ENCODE data around the gene TANC1. TPM values are rescaled to one million over a fixed set of nuclear protein-coding genes. Genes with fewer than 3 reads are reported as not detected.

The TANC1 gene
- polyA plus RNA-seq, 1 donor, result 22.6 TPM

GRCh38 chr2:159110784-159111183 is 142.3 kb downstream of the TANC1 start:
- Histone ChIP-seq H3K4me3 (ENCODE audit: low read length) (no peak overlapping the region), H3K9me3 (ENCODE audit: control insufficient read depth, low read depth, low read length) (no peaks in the 10 kb centered on the region), H3K27me3 (ENCODE audit: control insufficient read depth, insufficient read depth, low read length) (no peaks in the 10 kb centered on the region), H3K36me3 (ENCODE audit: control insufficient read depth, insufficient read depth, low read length) (no peaks in the 10 kb centered on the region), H3K4me1 (ENCODE audit: control insufficient read depth, insufficient read depth, low read length) (no peaks in the 10 kb centered on the region), H3K27ac (ENCODE audit: low read length) (no peak overlapping the region)
- no CpG with 5 or more reads among the region's 2 CpGs for WGBS (ENCODE audit: insufficient coverage, low lambda C conversion rate)
- no peak for DNase-seq

- H3K4me3 ChIP-seq (ENCODE audit: low read length), result no peak overlapping the region
- no peaks in the 10 kb centered on the region for H3K9me3 ChIP-seq (ENCODE audit: control insufficient read depth, low read depth, low read length)
- WGBS (ENCODE audit: insufficient coverage, low lambda C conversion rate), result 100% methylated on average over 1 of the region's 8 CpGs
These were observed 143.0 kb downstream of the TANC1 start for GRCh38 chr2:159111346-159111927.

GRCh38 chr2:159114835-159115234 is 146.4 kb downstream of the TANC1 start:
- Histone ChIP-seq H3K27ac (ENCODE audit: low read length) (no peak overlapping the region), H3K9me3 (ENCODE audit: control insufficient read depth, low read depth, low read length) (no peaks in the 10 kb centered on the region), H3K4me1 (ENCODE audit: control insufficient read depth, insufficient read depth, low read length) (no peaks in the 10 kb centered on the region), H3K36me3 (ENCODE audit: control insufficient read depth, insufficient read depth, low read length) (no peaks in the 10 kb centered on the region), H3K27me3 (ENCODE audit: control insufficient read depth, insufficient read depth, low read length) (no peaks in the 10 kb centered on the region), H3K4me3 (ENCODE audit: low read length) (no peak overlapping the region)
- DNase-seq, result no peak
- no CpG with 5 or more reads among the region's 5 CpGs for WGBS (ENCODE audit: insufficient coverage, low lambda C conversion rate)

More at GRCh38 chr2:159111346-159111927, 143.0 kb downstream of the TANC1 start:
- no peak for DNase-seq
- H3K36me3 ChIP-seq (ENCODE audit: control insufficient read depth, insufficient read depth, low read length), result no peaks in the 10 kb centered on the region
- no peaks in the 10 kb centered on the region for H3K4me1 ChIP-seq (ENCODE audit: control insufficient read depth, insufficient read depth, low read length)
- H3K27ac ChIP-seq (ENCODE audit: low read length), result no peak overlapping the region
- H3K27me3 ChIP-seq (ENCODE audit: control insufficient read depth, insufficient read depth, low read length), result no peaks in the 10 kb centered on the region

- Histone ChIP-seq H3K9me3 (ENCODE audit: control insufficient read depth, low read depth, low read length) (no peaks in the 10 kb centered on the region), H3K36me3 (ENCODE audit: control insufficient read depth, insufficient read depth, low read length) (no peaks in the 10 kb centered on the region), H3K27ac (ENCODE audit: low read length) (no peak overlapping the region), H3K4me3 (ENCODE audit: low read length) (no peak overlapping the region), H3K27me3 (ENCODE audit: control insufficient read depth, insufficient read depth, low read length) (no peaks in the 10 kb centered on the region), H3K4me1 (ENCODE audit: control insufficient read depth, insufficient read depth, low read length) (no peaks in the 10 kb centered on the region)
- DNase-seq, result no peak
- 100% methylated on average over 2 of the region's 6 CpGs for WGBS (ENCODE audit: insufficient coverage, low lambda C conversion rate)
These were observed 148.5 kb downstream of the TANC1 start for GRCh38 chr2:159116922-159117321.

GRCh38 chr2:159117658-159118057 is 149.2 kb downstream of the TANC1 start:
- Histone ChIP-seq H3K27me3 (ENCODE audit: control insufficient read depth, insufficient read depth, low read length) (no peaks in the 10 kb centered on the region), H3K9me3 (ENCODE audit: control insufficient read depth, low read depth, low read length) (no peaks in the 10 kb centered on the region), H3K4me1 (ENCODE audit: control insufficient read depth, insufficient read depth, low read length) (no peaks in the 10 kb centered on the region), H3K4me3 (ENCODE audit: low read length) (no peak overlapping the region), H3K27ac (ENCODE audit: low read length) (no peak overlapping the region), H3K36me3 (ENCODE audit: control insufficient read depth, insufficient read depth, low read length) (no peaks in the 10 kb centered on the region)
- WGBS (ENCODE audit: insufficient coverage, low lambda C conversion rate), result no CpG with 5 or more reads among the region's 4 CpGs
- no peak for DNase-seq

- no CpG with 5 or more reads among the region's 11 CpGs for whole genome bisulfite sequencing (ENCODE audit: insufficient coverage, low lambda C conversion rate)
- Histone ChIP-seq H3K4me3 (ENCODE audit: low read length) (no peak overlapping the region), H3K27ac (ENCODE audit: low read length) (no peak overlapping the region)
These were observed 149.8 kb downstream of the TANC1 start for GRCh38 chr2:159118115-159118858.

GRCh38 chr2:159118859-159119500 is 150.5 kb downstream of the TANC1 start:
- Histone ChIP-seq H3K36me3 (ENCODE audit: control insufficient read depth, insufficient read depth, low read length) (no peaks in the 10 kb centered on the region), H3K4me1 (ENCODE audit: control insufficient read depth, insufficient read depth, low read length) (peaks cover 13% of the 10 kb centered on the region), H3K9me3 (ENCODE audit: control insufficient read depth, low read depth, low read length) (no peaks in the 10 kb centered on the region), H3K27ac (ENCODE audit: low read length) (no peak overlapping the region), H3K27me3 (ENCODE audit: control insufficient read depth, insufficient read depth, low read length) (no peaks in the 10 kb centered on the region), H3K4me3 (ENCODE audit: low read length) (no peak overlapping the region)
- DNase-seq, result no peak
- no CpG with 5 or more reads among the region's 2 CpGs for WGBS (ENCODE audit: insufficient coverage, low lambda C conversion rate)

More at GRCh38 chr2:159118115-159118858, 149.8 kb downstream of the TANC1 start:
- Histone ChIP-seq H3K36me3 (ENCODE audit: control insufficient read depth, insufficient read depth, low read length) (no peaks in the 10 kb centered on the region), H3K9me3 (ENCODE audit: control insufficient read depth, low read depth, low read length) (no peaks in the 10 kb centered on the region), H3K27me3 (ENCODE audit: control insufficient read depth, insufficient read depth, low read length) (no peaks in the 10 kb centered on the region), H3K4me1 (ENCODE audit: control insufficient read depth, insufficient read depth, low read length) (peaks cover 6% of the 10 kb centered on the region)
- peak; percentile 75 to 79 for DNase-seq

GRCh38 chr2:159119652-159120257 is 151.3 kb downstream of the TANC1 start:
- no peak overlapping the region for H3K4me3 ChIP-seq (ENCODE audit: low read length)
- 80% methylated on average over 1 of the region's 8 CpGs for WGBS (ENCODE audit: insufficient coverage, low lambda C conversion rate)
- H3K36me3 ChIP-seq (ENCODE audit: control insufficient read depth, insufficient read depth, low read length), result no peaks in the 10 kb centered on the region
- no peak for DNase-seq
- H3K27me3 ChIP-seq (ENCODE audit: control insufficient read depth, insufficient read depth, low read length), result no peaks in the 10 kb centered on the region
- peaks cover 19% of the 10 kb centered on the region for H3K4me1 ChIP-seq (ENCODE audit: control insufficient read depth, insufficient read depth, low read length)
- H3K27ac ChIP-seq (ENCODE audit: low read length), result no peak overlapping the region
- no peaks in the 10 kb centered on the region for H3K9me3 ChIP-seq (ENCODE audit: control insufficient read depth, low read depth, low read length)

- H3K27ac ChIP-seq (ENCODE audit: low read length), result peak overlapping the region; percentile 95
- no peak for DNase-seq
- H3K4me1 ChIP-seq (ENCODE audit: control insufficient read depth, insufficient read depth, low read length), result peaks cover 30% of the 10 kb centered on the region
- H3K36me3 ChIP-seq (ENCODE audit: control insufficient read depth, insufficient read depth, low read length), result no peaks in the 10 kb centered on the region
- no peaks in the 10 kb centered on the region for H3K9me3 ChIP-seq (ENCODE audit: control insufficient read depth, low read depth, low read length)
- H3K27me3 ChIP-seq (ENCODE audit: control insufficient read depth, insufficient read depth, low read length), result no peaks in the 10 kb centered on the region
- WGBS (ENCODE audit: insufficient coverage, low lambda C conversion rate), result 100% methylated on average over 1 of the region's 9 CpGs
- no peak overlapping the region for H3K4me3 ChIP-seq (ENCODE audit: low read length)
These were observed 155.3 kb downstream of the TANC1 start for GRCh38 chr2:159123786-159124185.

- 20% methylated on average over 1 of the region's 5 CpGs for WGBS (ENCODE audit: insufficient coverage, low lambda C conversion rate)
- Histone ChIP-seq H3K36me3 (ENCODE audit: control insufficient read depth, insufficient read depth, low read length) (no peaks in the 10 kb centered on the region), H3K9me3 (ENCODE audit: control insufficient read depth, low read depth, low read length) (no peaks in the 10 kb centered on the region), H3K27me3 (ENCODE audit: control insufficient read depth, insufficient read depth, low read length) (no peaks in the 10 kb centered on the region), H3K27ac (ENCODE audit: low read length) (peak overlapping the region; percentile 95), H3K4me3 (ENCODE audit: low read length) (no peak overlapping the region), H3K4me1 (ENCODE audit: control insufficient read depth, insufficient read depth, low read length) (peaks cover 30% of the 10 kb centered on the region)
- peak; percentile 92 to 94 for DNase-seq
These were observed 156.0 kb downstream of the TANC1 start for GRCh38 chr2:159124441-159124911.
